Testis (tissue), 2 donors: ENCODE measurements around the gene UBXN6.

Source experiments
- CTCF ChIP-seq, 3 experiments: fragments of 450-650 bp in 2 of 3; fragments of 200-600 bp in 1 of 3; sonication (generic) in 1 of 3; IDR thresholded peaks; one replicate each; pipeline ENCODE4 v1.5.1; 2016 to 2019; ENCODE audit warnings: antibody characterized with exemption in 3 of 3, mild to moderate bottlenecking in 2 of 3, moderate library complexity in 1 of 3
- POLR2A ChIP-seq: fragments of 450-650 bp; IDR thresholded peaks from one replicate; pipeline ENCODE4 v1.6.1; 2017; ENCODE audit warnings: antibody characterized with exemption, mild to moderate bottlenecking, moderate library complexity

GRCh38 chr19:4492337-4493103 is 34.9 kb upstream of the UBXN6 start:
- TF ChIP-seq CTCF (IDR thresholded peaks at IDR 0.05) (no peak), POLR2A (no peak)
